Ammon's horn (tissue), 1 donor: Measurements from ENCODE around the gene KHDC4.
"Not testable (repeated sequence)": the region's sequence is repeated elsewhere in the genome, so short reads cannot be mapped to it uniquely, and the experiment has no call there.

Experiments
- DNase-seq: peaks from one replicate; pipeline ENCODE4 v3.0.0-alpha.2; 2016; ENCODE audit warnings: low spot score

The KHDC4 gene

GRCh38 chr1:155940993-155941844 lies 7.0 kb upstream of the KHDC4 start, which contains the start of gene RXFP4:
TSS of gene RXFP4 (plus strand) at chr1:155941638. CDS start at chr1:155941710, 72 bp downstream.
- DNase-seq: no peak

GRCh38 chr1:155940482-155940992 lies 6.3 kb upstream of the KHDC4 start:
- no peak for DNase-seq

GRCh38 chr1:155938220-155938627 lies 4.0 kb upstream of the KHDC4 start:
- DNase-seq: peak; percentile 83

- peak; percentile 22 for DNase-seq
Observed at GRCh38 chr1:155934936-155935590, 850 bp upstream of the KHDC4 start.

GRCh38 chr1:155933591-155934096 lies 569 bp downstream of the KHDC4 start:
- no peak for DNase-seq

GRCh38 chr1:155932487-155932886 lies 1.7 kb downstream of the KHDC4 start:
- DNase-seq: no peak

- no peak for DNase-seq
Observed at GRCh38 chr1:155932081-155932480, 2.1 kb downstream of the KHDC4 start.

GRCh38 chr1:155931332-155932038 lies 2.7 kb downstream of the KHDC4 start:
- no peak for DNase-seq

GRCh38 chr1:155930725-155931124 lies 3.5 kb downstream of the KHDC4 start:
- not testable (repeated sequence) for DNase-seq

- DNase-seq: no peak
Observed at GRCh38 chr1:155929057-155929456, 5.2 kb downstream of the KHDC4 start.

GRCh38 chr1:155925506-155925905 lies 8.7 kb downstream of the KHDC4 start:
- no peak for DNase-seq

GRCh38 chr1:155920717-155921116 lies 13.5 kb downstream of the KHDC4 start:
- DNase-seq: no peak

- no peak for DNase-seq
Observed at GRCh38 chr1:155919801-155920200, 14.4 kb downstream of the KHDC4 start.

- no peak for DNase-seq
Observed at GRCh38 chr1:155918660-155919059, 15.6 kb downstream of the KHDC4 start.

- DNase-seq: no peak
Observed at GRCh38 chr1:155913969-155914757, 20.1 kb downstream of the KHDC4 start.

- no peak for DNase-seq
Observed at GRCh38 chr1:155912056-155912536, 22.1 kb downstream of the KHDC4 start.

- peak; percentile 89 for DNase-seq
Observed at GRCh38 chr1:155911156-155912055, 22.8 kb downstream of the KHDC4 start, which contains the start of gene RIT1. TSS of gene RIT1 (minus strand) at chr1:155911349. CDS start at chr1:155910761, 588 bp downstream.

- peak; percentile 43 for DNase-seq
Observed at GRCh38 chr1:155910621-155911121, 23.5 kb downstream of the KHDC4 start.

- peak; percentile 54 for DNase-seq
Observed at GRCh38 chr1:155909894-155910293, 24.3 kb downstream of the KHDC4 start.

- DNase-seq: no peak
Observed at GRCh38 chr1:155904261-155904660, 30.0 kb downstream of the KHDC4 start.
